Activated T-cell treated with anti-CD3 and anti-CD28 coated beads, Interleukin-2, amount 50 U/mL, for 4 hours (primary cell): ENCODE measurements around the gene TSPAN12. TPM values are rescaled to one million over a fixed set of nuclear protein-coding genes. Genes with fewer than 3 reads are reported as not detected.
"Not testable (repeated sequence)": the region's sequence is repeated elsewhere in the genome, so short reads cannot be mapped to it uniquely, and the experiment has no call there.

Experiments
- ATAC-seq, 2 donors: fragments of 200-7000 bp; cut with Tn5 transposase; one replicate each; pipeline ENCODE4 v1.10.0; 2021
- DNase-seq: peaks from one replicate; pipeline ENCODE4 v3.0.0-alpha.2; 2020
- H3K27me3 Mint-ChIP-seq: one replicate; pipeline ENCODE4 v1.8.0; 2021; ENCODE audit warnings: low read depth, mixed read lengths
- H3K36me3 Mint-ChIP-seq: one replicate; pipeline ENCODE4 v1.8.0; 2022; ENCODE audit warnings: mixed read lengths; ENCODE audit not compliant: insufficient read depth
- H3K4me1 Mint-ChIP-seq: one replicate; pipeline ENCODE4 v1.8.0; 2021; ENCODE audit warnings: low read depth, mixed read lengths
- H3K4me3 Mint-ChIP-seq: one replicate; pipeline ENCODE4 v1.8.0; 2021; ENCODE audit warnings: mild to moderate bottlenecking, moderate library complexity, mixed read lengths
- H3K9me3 Mint-ChIP-seq: one replicate; pipeline ENCODE4 v1.8.0; 2021; ENCODE audit warnings: mixed read lengths
- total RNA-seq, 3 donors: library from RNA; stranded (reverse); gene quantifications; one replicate each; pipeline ENCODE4 v1.2.1, GENCODE V29; 2021

Gene TSPAN12
- total RNA-seq, 3 donors from 2014 or later = 0.14 to 0.20 TPM; not detected in 1

DNA sequence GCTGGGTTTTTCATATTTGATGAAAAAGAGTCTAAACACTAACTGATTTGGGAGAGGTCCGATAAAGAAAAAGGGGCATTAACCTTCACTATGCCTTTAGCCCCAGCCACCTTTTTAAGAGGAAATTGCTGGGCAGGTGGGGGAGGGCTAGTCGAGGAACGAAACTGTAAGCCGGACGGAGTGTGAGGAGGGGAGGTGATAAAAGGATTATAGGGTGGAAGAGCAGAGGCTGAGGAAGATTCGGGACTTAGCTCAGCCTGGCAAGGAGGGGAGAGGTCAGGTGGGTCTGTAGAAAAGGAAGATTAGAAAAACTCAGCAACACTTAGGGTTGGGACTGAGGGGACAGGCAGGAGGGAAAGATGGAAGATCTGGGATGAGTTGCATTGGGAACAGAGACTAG lies 77.0 kb downstream of the TSPAN12 start:
- no peaks in the 10 kb centered on the region for H3K9me3 Mint-ChIP-seq
- ATAC-seq (no peak), DNase-seq (no peak)
- no peaks in the 10 kb centered on the region for H3K36me3 Mint-ChIP-seq
- peaks cover 2% of the 10 kb centered on the region for H3K27me3 Mint-ChIP-seq
- no peak overlapping the region for H3K4me3 Mint-ChIP-seq
- H3K4me1 Mint-ChIP-seq = no peaks in the 10 kb centered on the region

DNA sequence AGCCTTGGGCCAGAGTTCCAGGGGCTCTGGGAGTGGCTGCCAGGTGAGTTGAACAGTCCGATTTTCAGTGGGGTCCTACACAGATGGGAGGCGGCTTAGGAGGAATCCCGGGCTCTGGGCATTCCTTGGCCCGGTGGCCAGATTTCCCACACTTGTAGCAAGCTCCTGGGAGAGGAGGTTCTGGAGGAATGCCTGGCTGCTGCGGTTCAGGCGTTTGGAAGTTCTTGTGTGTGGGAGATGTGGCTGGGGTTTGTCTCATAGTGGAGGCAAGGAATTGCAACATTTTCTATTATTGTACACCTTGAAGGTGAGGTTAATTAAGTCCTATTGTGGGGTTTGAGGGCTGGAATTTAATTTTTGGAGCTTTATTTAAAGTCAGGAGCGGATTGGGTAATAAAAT lies 77.5 kb downstream of the TSPAN12 start:
- DNase-seq, H3K9me3 Mint-ChIP-seq, H3K36me3 Mint-ChIP-seq, H3K4me3 Mint-ChIP-seq, ATAC-seq, H3K4me1 Mint-ChIP-seq, H3K27me3 Mint-ChIP-seq: not testable (repeated sequence)

DNA sequence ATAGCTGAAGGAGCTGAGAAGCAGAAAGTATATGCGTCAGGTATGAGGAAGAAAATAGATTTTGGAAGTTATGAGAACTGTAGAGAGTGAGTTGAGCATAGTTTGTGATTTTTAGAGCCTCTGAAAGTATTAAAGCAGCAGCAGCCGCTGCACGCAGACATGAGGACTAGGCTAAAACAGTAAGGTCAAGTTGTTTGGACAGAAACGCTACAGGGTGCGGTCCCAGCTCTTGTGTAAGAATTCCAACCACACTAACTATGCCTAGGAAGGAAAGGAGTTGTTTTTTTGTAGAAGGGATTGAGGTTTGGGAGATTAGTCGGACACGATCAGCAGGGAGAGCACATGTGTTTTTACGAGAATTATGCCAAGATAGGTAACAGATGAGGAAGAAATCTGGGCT lies 78.9 kb downstream of the TSPAN12 start:
- not testable (repeated sequence) for H3K9me3 Mint-ChIP-seq, DNase-seq, H3K36me3 Mint-ChIP-seq, ATAC-seq, H3K27me3 Mint-ChIP-seq, H3K4me1 Mint-ChIP-seq, H3K4me3 Mint-ChIP-seq

GRCh38 chr7:120775755-120776154 lies 82.2 kb downstream of the TSPAN12 start:
- peaks cover 3% of the 10 kb centered on the region for H3K27me3 Mint-ChIP-seq
- no peaks in the 10 kb centered on the region for H3K4me1 Mint-ChIP-seq
- no peak for ATAC-seq
- no peak overlapping the region for H3K4me3 Mint-ChIP-seq
- H3K36me3 Mint-ChIP-seq = no peaks in the 10 kb centered on the region
- no peak for DNase-seq
- H3K9me3 Mint-ChIP-seq = no peaks in the 10 kb centered on the region

GRCh38 chr7:120774481-120774880 lies 83.5 kb downstream of the TSPAN12 start:
- H3K4me3 Mint-ChIP-seq = no peak overlapping the region
- no peak for DNase-seq
- no peaks in the 10 kb centered on the region for H3K4me1 Mint-ChIP-seq
- H3K9me3 Mint-ChIP-seq = no peaks in the 10 kb centered on the region
- no peak for ATAC-seq
- no peaks in the 10 kb centered on the region for H3K36me3 Mint-ChIP-seq
- peaks cover 3% of the 10 kb centered on the region for H3K27me3 Mint-ChIP-seq

GRCh38 chr7:120770206-120770605 lies 87.7 kb downstream of the TSPAN12 start:
- Mint-ChIP-seq H3K27me3 (peaks cover 5% of the 10 kb centered on the region), H3K4me3 (no peak overlapping the region), H3K9me3 (no peaks in the 10 kb centered on the region), H3K36me3 (no peaks in the 10 kb centered on the region), H3K4me1 (no peaks in the 10 kb centered on the region)
- no peak for DNase-seq
- no peak for ATAC-seq

GRCh38 chr7:120760851-120761250 lies 97.1 kb downstream of the TSPAN12 start:
- no peak for ATAC-seq
- no peak overlapping the region for H3K4me3 Mint-ChIP-seq
- no peak for DNase-seq
- peaks cover 3% of the 10 kb centered on the region for H3K27me3 Mint-ChIP-seq
- H3K4me1 Mint-ChIP-seq = no peaks in the 10 kb centered on the region
- no peaks in the 10 kb centered on the region for H3K36me3 Mint-ChIP-seq
- no peaks in the 10 kb centered on the region for H3K9me3 Mint-ChIP-seq

- Mint-ChIP-seq H3K4me3 (no peak overlapping the region), H3K9me3 (no peaks in the 10 kb centered on the region), H3K27me3 (peaks cover 4% of the 10 kb centered on the region), H3K4me1 (no peaks in the 10 kb centered on the region), H3K36me3 (no peaks in the 10 kb centered on the region)
- ATAC-seq = no peak
- no peak for DNase-seq
These were observed 97.9 kb downstream of the TSPAN12 start for GRCh38 chr7:120760050-120760449.

DNA sequence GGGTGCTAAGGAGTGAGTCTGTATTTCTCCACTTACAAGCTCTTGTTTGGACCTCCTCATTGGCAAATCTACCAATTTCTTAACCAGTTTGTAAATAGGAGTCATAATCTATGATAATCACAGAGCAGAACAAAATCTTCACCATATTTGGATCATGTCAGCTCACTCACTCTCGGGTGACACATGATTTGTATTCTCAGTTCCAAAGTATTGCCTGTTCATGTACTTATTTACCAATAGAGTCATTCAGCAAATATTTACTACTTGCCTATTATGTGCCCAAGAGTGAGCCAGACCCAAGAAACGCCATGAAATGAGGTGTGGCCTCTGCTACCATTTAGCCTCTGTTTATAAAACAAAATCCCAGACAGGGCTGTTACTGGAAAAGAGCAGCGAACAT lies 114.8 kb downstream of the TSPAN12 start:
- no peak for DNase-seq
- no peaks in the 10 kb centered on the region for H3K27me3 Mint-ChIP-seq
- no peaks in the 10 kb centered on the region for H3K36me3 Mint-ChIP-seq
- H3K4me1 Mint-ChIP-seq = no peaks in the 10 kb centered on the region
- H3K4me3 Mint-ChIP-seq = no peak overlapping the region
- no peak for ATAC-seq
- H3K9me3 Mint-ChIP-seq = no peaks in the 10 kb centered on the region

DNA sequence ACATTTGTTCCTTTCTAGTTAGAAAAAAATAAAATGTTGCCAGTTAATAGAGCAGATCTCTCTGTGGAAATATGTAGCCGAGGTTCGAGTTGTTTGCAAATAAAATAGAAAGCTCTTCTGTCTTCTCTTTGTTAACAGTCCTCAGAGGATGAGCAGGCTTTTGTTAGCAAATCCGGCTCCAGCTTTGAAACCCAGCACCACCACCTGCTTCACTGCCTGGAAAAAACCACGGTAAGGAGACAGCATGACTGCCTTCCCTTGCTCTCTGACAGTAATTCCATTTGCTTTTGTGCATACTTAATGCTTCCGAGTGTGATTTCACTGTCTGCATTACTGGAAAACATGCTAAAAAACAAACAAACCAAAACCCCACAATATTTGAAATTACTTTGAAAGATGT lies 115.6 kb downstream of the TSPAN12 start:
- DNase-seq = no peak

GRCh38 chr7:120741371-120742042 lies 116.4 kb downstream of the TSPAN12 start:
- Mint-ChIP-seq H3K4me3 (no peak overlapping the region), H3K36me3 (no peaks in the 10 kb centered on the region), H3K27me3 (no peaks in the 10 kb centered on the region), H3K9me3 (no peaks in the 10 kb centered on the region), H3K4me1 (no peaks in the 10 kb centered on the region)
- ATAC-seq = no peak
- no peak for DNase-seq

More for the DNA sequence above, 115.6 kb downstream of the TSPAN12 start:
- Mint-ChIP-seq H3K27me3 (no peaks in the 10 kb centered on the region), H3K4me1 (no peaks in the 10 kb centered on the region), H3K9me3 (no peaks in the 10 kb centered on the region), H3K36me3 (no peaks in the 10 kb centered on the region), H3K4me3 (no peak overlapping the region)
- ATAC-seq = no peak

- ATAC-seq (no peak), DNase-seq (no peak)
- Mint-ChIP-seq H3K4me3 (no peak overlapping the region), H3K36me3 (no peaks in the 10 kb centered on the region), H3K9me3 (no peaks in the 10 kb centered on the region), H3K4me1 (no peaks in the 10 kb centered on the region), H3K27me3 (no peaks in the 10 kb centered on the region)
These were observed 117.6 kb downstream of the TSPAN12 start for GRCh38 chr7:120740348-120740747.

- ATAC-seq = no peak
- Mint-ChIP-seq H3K36me3 (no peaks in the 10 kb centered on the region), H3K4me1 (no peaks in the 10 kb centered on the region), H3K4me3 (no peak overlapping the region), H3K27me3 (no peaks in the 10 kb centered on the region), H3K9me3 (no peaks in the 10 kb centered on the region)
- DNase-seq = no peak
These were observed 119.1 kb downstream of the TSPAN12 start for GRCh38 chr7:120738816-120739215.
